ENCODE data around the gene RFX5. TPM values are rescaled to one million over a fixed set of nuclear protein-coding genes. Genes with fewer than 3 reads are reported as not detected.

The RFX5 gene
- total RNA-seq, 2 donors from 2014 or later: 28.6 to 44.1 TPM

GRCh38 chr1:151347523-151348246, 633 bp upstream of the RFX5 start:
- H3K27me3 ChIP-seq: no peaks in the 10 kb centered on the region
- peak overlapping the region; percentile 49 for H3K4me3 ChIP-seq
- peak overlapping the region; percentile 89 for H3K27ac ChIP-seq
- H3K9ac ChIP-seq (ENCODE audit: low read depth in 2 of 2, low read length in 2 of 2): peak overlapping the region in 1 of 2 donors; percentile 59
- DNase-seq: no peak
- H3K4me1 ChIP-seq: peaks cover 5% of the 10 kb centered on the region
- no peak for TF ChIP-seq CTCF (IDR thresholded peaks at IDR 0.05)
- H3K9me3 ChIP-seq: no peaks in the 10 kb centered on the region
- intact Hi-C loops (cut with DNase I): no loop called here
- H3K36me3 ChIP-seq: no peaks in the 10 kb centered on the region

GRCh38 chr1:151346082-151346768, 827 bp downstream of the RFX5 start:
- Histone ChIP-seq H3K4me3 (peak overlapping the region; percentile 49), H3K27me3 (no peaks in the 10 kb centered on the region), H3K4me1 (peaks cover 5% of the 10 kb centered on the region), H3K9me3 (no peaks in the 10 kb centered on the region), H3K36me3 (no peaks in the 10 kb centered on the region), H3K27ac (peak overlapping the region; percentile 89), H3K9ac (ENCODE audit: low read depth in 2 of 2, low read length in 2 of 2) (peak overlapping the region; percentile 84 to 87)
- no peak for TF ChIP-seq CTCF (IDR thresholded peaks at IDR 0.05)
- intact Hi-C loops (cut with DNase I): no loop called here
- no peak for DNase-seq

GRCh38 chr1:151344291-151344690, 2.8 kb downstream of the RFX5 start:
- intact Hi-C loops (cut with DNase I): loop anchor here (5.0 kb wide), 2 partner anchors 42 to 53 kb away; partner anchors contain the start of gene PSMB4
- Histone ChIP-seq H3K4me1 (peaks cover 5% of the 10 kb centered on the region), H3K9me3 (no peaks in the 10 kb centered on the region)

GRCh38 chr1:151343587-151343986, 3.5 kb downstream of the RFX5 start:
- peaks cover 5% of the 10 kb centered on the region for H3K4me1 ChIP-seq
- no peak overlapping the region for H3K4me3 ChIP-seq
- no peak overlapping the region for H3K27ac ChIP-seq
- TF ChIP-seq CTCF (IDR thresholded peaks at IDR 0.05): no peak
- intact Hi-C loops (cut with DNase I): loop anchor here (5.0 kb wide), 2 partner anchors 41 to 54 kb away; partner anchors contain the start of gene PSMB4
- H3K27me3 ChIP-seq: no peaks in the 10 kb centered on the region
- no peaks in the 10 kb centered on the region for H3K9me3 ChIP-seq
- no peaks in the 10 kb centered on the region for H3K36me3 ChIP-seq
- no peak for DNase-seq
- H3K9ac ChIP-seq (ENCODE audit: low read depth in 2 of 2, low read length in 2 of 2): no peak overlapping the region

More at GRCh38 chr1:151344291-151344690, 2.8 kb downstream of the RFX5 start:
- H3K27ac ChIP-seq: no peak overlapping the region
- no peak for TF ChIP-seq CTCF (IDR thresholded peaks at IDR 0.05)
- H3K36me3 ChIP-seq: no peaks in the 10 kb centered on the region
- no peak overlapping the region for H3K9ac ChIP-seq (ENCODE audit: low read depth in 2 of 2, low read length in 2 of 2)
- no peaks in the 10 kb centered on the region for H3K27me3 ChIP-seq
- no peak overlapping the region for H3K4me3 ChIP-seq
- DNase-seq: no peak

GRCh38 chr1:151342569-151342968, 4.5 kb downstream of the RFX5 start:
- H3K4me3 ChIP-seq: no peak overlapping the region
- no peaks in the 10 kb centered on the region for H3K27me3 ChIP-seq
- intact Hi-C loops (cut with DNase I): loop anchor here (5.0 kb wide), 2 partner anchors 40 to 55 kb away; partner anchors contain the start of gene PSMB4
- no peak for DNase-seq
- H3K27ac ChIP-seq: no peak overlapping the region
- H3K9me3 ChIP-seq: no peaks in the 10 kb centered on the region
- H3K4me1 ChIP-seq: peaks cover 5% of the 10 kb centered on the region
- no peak overlapping the region for H3K9ac ChIP-seq (ENCODE audit: low read depth in 2 of 2, low read length in 2 of 2)
- H3K36me3 ChIP-seq: no peaks in the 10 kb centered on the region
- no peak for TF ChIP-seq CTCF (IDR thresholded peaks at IDR 0.05)

All from colonic mucosa (tissue), 4 donors.